ENCODE data around the gene EFNA4.

EFNA4 gene

DNA sequence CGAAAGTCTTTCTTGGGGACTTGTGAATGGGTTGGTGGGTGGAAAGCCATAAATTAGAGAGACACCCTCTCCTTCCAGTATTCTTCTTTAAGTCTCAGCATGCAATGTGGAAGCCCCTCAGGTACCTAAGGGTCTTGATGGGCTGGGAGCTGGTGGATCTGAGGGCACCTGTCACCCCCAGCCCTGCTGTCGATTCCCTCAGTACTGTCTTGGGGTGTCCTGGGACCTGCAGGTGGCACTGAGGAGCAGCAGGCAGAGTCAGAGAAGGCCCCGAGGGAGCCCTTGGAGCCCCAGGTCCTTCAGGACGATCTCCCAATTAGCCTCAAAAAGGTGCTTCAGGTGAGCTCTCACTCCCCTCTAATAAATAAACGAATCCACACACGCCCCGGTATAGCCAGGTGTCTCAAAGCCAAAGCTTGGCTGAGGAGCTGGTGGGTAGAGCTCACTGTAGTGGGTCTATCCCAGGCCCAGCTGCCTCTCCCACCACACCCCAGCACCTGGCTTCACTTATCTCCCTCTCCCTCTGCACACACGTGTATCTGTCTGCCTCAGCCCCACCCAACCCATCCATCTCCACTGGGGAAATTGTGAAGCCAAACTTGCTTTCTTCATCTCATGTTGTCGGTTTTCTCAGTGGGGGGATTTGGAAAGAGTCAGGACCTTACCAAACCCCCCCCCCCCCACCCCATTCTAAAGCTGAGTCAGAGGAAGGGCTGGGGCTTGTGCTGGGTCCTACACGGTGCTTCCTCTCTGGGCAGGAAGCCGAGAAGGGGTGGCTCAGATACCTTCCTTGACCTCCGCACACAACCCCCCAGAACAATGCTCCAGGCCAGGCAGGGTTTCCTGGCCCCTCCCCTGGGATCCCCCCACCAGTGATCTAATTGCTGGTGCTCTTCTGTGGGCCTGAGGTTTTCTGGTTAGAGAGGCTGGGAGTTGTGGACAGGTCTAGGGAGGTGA is 10.8 kb upstream of the EFNA4 start:
- DNase-seq (ENCODE audit: low read depth), result no peak
- peak overlapping the region; percentile 78 for H3K4me3 ChIP-seq (ENCODE audit: low read length)
- TF ChIP-seq, protein P1, sequence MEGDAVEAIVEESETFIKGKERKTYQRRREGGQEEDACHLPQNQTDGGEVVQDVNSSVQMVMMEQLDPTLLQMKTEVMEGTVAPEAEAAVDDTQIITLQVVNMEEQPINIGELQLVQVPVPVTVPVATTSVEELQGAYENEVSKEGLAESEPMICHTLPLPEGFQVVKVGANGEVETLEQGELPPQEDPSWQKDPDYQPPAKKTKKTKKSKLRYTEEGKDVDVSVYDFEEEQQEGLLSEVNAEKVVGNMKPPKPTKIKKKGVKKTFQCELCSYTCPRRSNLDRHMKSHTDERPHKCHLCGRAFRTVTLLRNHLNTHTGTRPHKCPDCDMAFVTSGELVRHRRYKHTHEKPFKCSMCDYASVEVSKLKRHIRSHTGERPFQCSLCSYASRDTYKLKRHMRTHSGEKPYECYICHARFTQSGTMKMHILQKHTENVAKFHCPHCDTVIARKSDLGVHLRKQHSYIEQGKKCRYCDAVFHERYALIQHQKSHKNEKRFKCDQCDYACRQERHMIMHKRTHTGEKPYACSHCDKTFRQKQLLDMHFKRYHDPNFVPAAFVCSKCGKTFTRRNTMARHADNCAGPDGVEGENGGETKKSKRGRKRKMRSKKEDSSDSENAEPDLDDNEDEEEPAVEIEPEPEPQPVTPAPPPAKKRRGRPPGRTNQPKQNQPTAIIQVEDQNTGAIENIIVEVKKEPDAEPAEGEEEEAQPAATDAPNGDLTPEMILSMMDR (conservative IDR thresholded peaks at IDR 0.05; ENCODE audit: low read depth, low read length), result peak; percentile 63

DNA sequence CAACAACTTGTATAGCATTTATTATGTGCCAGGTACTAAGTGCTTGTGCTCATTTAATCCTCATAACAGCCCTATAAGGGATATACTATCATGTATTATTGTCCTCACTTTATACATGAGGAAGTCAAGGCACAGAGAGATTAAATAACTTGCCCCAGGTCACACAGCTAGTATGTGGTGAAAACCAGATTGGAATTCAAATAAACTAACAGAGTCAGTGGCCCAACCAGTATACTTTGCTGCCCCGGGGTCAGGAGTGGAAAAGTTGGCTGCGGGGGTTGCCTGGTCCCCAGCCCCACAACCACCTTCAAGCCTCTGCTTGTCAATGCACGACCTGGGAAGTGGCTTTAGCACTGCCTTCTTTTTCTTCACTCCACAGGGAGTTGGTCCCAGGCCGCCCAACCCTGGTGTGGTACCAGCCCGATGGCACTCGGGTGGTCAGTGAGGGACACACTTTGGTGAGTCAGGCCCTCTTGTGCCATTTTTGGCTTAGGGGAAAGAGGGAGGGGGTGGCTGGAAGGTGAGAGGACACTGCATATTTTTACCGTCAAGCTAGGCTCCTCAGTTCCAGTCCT is 9.9 kb upstream of the EFNA4 start:
- TF ChIP-seq, protein P1 (conservative IDR thresholded peaks at IDR 0.05; ENCODE audit: low read depth, low read length), result no peak
- H3K4me3 ChIP-seq (ENCODE audit: low read length), result no peak overlapping the region
- DNase-seq (ENCODE audit: low read depth), result no peak

DNA sequence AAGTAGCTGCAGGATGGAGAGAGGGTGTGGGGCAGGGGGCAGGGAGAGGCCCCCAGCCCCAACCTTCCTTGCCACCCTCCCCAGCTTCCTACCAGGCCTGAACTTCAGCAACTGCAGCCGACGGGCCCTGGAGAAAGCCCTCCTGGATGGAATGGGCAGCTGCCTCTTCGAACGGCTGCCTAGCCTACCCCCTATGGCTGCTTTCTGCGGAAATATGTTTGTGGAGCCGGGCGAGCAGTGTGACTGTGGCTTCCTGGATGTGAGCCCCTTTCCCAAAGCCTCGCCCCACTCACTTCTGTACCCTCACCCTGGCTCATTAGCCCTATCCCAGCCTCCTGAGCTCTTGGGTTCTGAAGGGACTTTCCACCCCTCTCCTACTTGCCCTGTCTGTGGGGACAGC is 6.4 kb upstream of the EFNA4 start:
- no peak for DNase-seq (ENCODE audit: low read depth)
- TF ChIP-seq, protein P1 (conservative IDR thresholded peaks at IDR 0.05; ENCODE audit: low read depth, low read length), result no peak
- H3K4me3 ChIP-seq (ENCODE audit: low read length), result no peak overlapping the region

DNA sequence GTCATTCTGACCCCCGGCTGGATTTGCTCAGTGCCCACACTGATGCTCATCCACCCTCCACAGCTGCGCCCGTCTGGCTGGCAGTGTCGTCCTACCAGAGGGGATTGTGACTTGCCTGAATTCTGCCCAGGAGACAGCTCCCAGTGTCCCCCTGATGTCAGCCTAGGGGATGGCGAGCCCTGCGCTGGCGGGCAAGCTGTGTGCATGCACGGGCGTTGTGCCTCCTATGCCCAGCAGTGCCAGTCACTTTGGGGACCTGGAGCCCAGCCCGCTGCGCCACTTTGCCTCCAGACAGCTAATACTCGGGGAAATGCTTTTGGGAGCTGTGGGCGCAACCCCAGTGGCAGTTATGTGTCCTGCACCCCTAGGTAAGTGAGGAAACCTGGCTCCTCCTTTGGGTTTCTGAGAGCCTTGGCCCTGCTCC is 5.7 kb upstream of the EFNA4 start:
- DNase-seq (ENCODE audit: low read depth), result no peak
- TF ChIP-seq, protein P1 (conservative IDR thresholded peaks at IDR 0.05; ENCODE audit: low read depth, low read length), result no peak
- no peak overlapping the region for H3K4me3 ChIP-seq (ENCODE audit: low read length)

DNA sequence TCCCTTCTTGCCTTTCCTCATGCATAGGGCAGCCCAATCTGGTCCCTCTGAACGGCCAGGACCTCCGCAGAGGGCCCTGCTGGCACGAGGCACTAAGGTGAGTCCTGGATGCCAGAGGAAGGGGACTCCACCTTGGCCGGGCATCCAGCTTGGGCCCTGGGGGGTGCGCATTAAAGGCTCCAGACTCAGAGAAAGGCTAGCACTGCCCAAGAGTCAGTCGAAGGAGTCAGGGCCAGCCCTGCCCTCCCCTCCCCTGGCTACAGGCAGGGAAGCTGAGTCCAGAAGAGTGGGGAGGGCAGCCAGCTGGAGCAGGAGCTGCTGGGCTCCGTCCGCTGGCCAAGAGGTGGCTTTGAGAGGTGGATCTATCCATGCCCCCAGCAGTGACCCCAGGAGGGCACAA is 2.8 kb upstream of the EFNA4 start:
- H3K4me3 ChIP-seq (ENCODE audit: low read length), result no peak overlapping the region
- DNase-seq (ENCODE audit: low read depth), result no peak
- TF ChIP-seq, protein P1 (conservative IDR thresholded peaks at IDR 0.05; ENCODE audit: low read depth, low read length), result no peak

DNA sequence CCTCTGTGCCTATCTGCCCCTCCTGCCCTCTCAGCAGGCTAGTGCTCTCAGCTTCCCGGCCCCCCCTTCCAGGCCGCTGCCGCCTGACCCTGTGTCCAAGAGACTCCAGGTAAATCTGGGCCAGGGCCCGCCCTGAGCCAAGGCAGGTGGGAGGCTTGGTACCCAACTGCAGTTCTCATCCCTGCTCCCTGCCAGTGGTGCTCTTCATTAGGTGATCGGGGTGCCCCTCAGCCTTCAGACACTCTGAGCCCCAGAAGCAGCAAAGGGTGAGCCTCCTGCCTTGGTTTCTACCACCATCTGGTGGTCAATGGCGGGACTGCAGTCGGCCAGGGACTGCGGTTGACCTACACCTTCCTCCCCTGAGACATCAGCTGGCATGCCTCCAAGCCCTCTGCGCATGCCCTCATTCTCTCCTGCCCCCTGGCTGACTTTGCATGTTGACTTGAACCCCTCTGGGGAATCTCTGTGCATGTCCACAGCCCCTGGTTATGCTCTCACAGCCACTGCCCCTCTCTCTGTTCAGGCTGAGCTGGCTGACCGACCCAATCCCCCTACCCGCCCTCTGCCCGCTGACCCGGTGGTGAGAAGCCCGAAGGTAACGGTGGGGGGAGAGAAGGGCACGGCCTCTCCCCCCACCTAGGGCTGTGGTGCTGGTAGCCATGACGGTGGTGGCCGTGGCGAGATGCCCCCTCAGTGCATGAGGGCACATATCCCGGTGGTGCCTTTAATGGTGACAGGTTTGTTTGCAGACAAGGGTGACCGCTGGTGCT is 2.0 kb upstream of the EFNA4 start:
- no peak overlapping the region for H3K4me3 ChIP-seq (ENCODE audit: low read length)
- DNase-seq (ENCODE audit: low read depth), result no peak
- TF ChIP-seq, protein P1 (conservative IDR thresholded peaks at IDR 0.05; ENCODE audit: low read depth, low read length), result peak; percentile 99
